ENCODE measurements around the gene MYLK2. TPM values are rescaled to one million over a fixed set of nuclear protein-coding genes. Genes with fewer than 3 reads are reported as not detected.

MYLK2 gene
- total RNA-seq, 8 experiments from 2014 or later: 0.16 to 1.1 (median 0.51) TPM

- 20 to 100% (median 61%) methylated on average over 1 to 9 of the region's 11 CpGs; no CpG with 5 or more reads in 2 of the 10 experiments for whole genome bisulfite sequencing, 10 experiments
- H3K27ac ChIP-seq: no peak overlapping the region
- in situ Hi-C loops (cut with MboI; ENCODE audit: low pct_unique_long_range_greater_than_20kb in 2 of 9, low sequenced_read_pairs in 9 of 9, unreplicated experiment in 9 of 9): loop anchor here in 3 of 9 experiments (10.0 to 25.0 kb wide), 3 partner anchors 103 to 173 kb away; partner anchors contain the start of genes PDRG1 (in 2 of the 3) and XKR7 (in 1 of the 3)
- no peak overlapping the region for H3K4me3 ChIP-seq
- ATAC-seq (replicated peaks in 6 of 8): no peak
- H3K4me1 ChIP-seq (replicated peaks in 1 of 2): peaks cover 4 to 7% of the 10 kb centered on the region in 2 donors
These were observed 32.2 kb downstream of the MYLK2 start for GRCh38 chr20:31851240-31851955.

DNA sequence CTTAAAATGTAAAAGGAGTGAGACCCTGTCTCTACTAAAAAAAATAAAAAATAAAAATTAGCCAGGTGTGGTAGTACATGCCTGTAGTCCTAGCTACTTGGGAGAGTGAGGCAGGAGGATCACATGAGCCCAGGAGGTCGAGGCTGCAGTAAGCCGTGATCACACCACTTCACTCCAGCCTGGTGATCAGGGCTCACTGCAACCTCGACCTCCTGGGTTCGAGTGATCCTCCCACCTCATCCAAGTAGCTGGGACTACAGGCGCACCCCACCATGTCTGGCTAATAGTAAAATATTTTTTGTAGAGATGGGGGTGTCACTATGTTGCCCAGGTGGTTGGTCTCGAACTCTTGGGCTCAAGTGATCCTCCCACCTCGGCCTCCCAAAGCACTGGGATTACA, 34.3 kb downstream of the MYLK2 start:
- Histone ChIP-seq H3K4me3 (no peak overlapping the region), H3K4me1 (replicated peaks in 1 of 2) (peaks cover 4 to 7% of the 10 kb centered on the region in 2 donors), H3K27ac (no peak overlapping the region)
- no peak for ATAC-seq (replicated peaks in 6 of 8)
- WGBS, 10 experiments: 22 to 89% (median 77%) methylated on average over 2 to 7 of the region's 7 CpGs; no CpG with 5 or more reads in 3 of the 10 experiments
- in situ Hi-C loops (cut with MboI; ENCODE audit: low pct_unique_long_range_greater_than_20kb in 2 of 9, low sequenced_read_pairs in 9 of 9, unreplicated experiment in 9 of 9): loop anchor here in 3 of 9 experiments (10.0 to 25.0 kb wide), 3 partner anchors 101 to 171 kb away; partner anchors contain the start of genes PDRG1 (in 2 of the 3) and XKR7 (in 1 of the 3)

GRCh38 chr20:31856516-31856915, 37.4 kb downstream of the MYLK2 start:
- ATAC-seq (replicated peaks in 6 of 8): no peak
- no peak overlapping the region for H3K4me3 ChIP-seq
- in situ Hi-C loops (cut with MboI; ENCODE audit: low pct_unique_long_range_greater_than_20kb in 2 of 9, low sequenced_read_pairs in 9 of 9, unreplicated experiment in 9 of 9): loop anchor here in 3 of 9 experiments (10.0 to 25.0 kb wide), 3 partner anchors 98 to 168 kb away; partner anchors contain the start of genes PDRG1 (in 2 of the 3) and XKR7 (in 1 of the 3)
- peaks cover 15 to 20% of the 10 kb centered on the region in 2 donors for H3K4me1 ChIP-seq (replicated peaks in 1 of 2)
- 0 to 100% (median 55%) methylated on average over 1 to 3 of the region's 3 CpGs; no CpG with 5 or more reads in 2 of the 10 experiments for WGBS, 10 experiments
- H3K27ac ChIP-seq: no peak overlapping the region

- H3K4me1 ChIP-seq (replicated peaks in 1 of 2): peaks cover 16 to 24% of the 10 kb centered on the region in 2 donors
- in situ Hi-C loops (cut with MboI; ENCODE audit: low pct_unique_long_range_greater_than_20kb in 2 of 9, low sequenced_read_pairs in 9 of 9, unreplicated experiment in 9 of 9): loop anchor here in 3 of 9 experiments (10.0 to 25.0 kb wide), 3 partner anchors 97 to 167 kb away; partner anchors contain the start of genes PDRG1 (in 2 of the 3) and XKR7 (in 1 of the 3)
- H3K4me3 ChIP-seq: no peak overlapping the region
- ATAC-seq (replicated peaks in 6 of 8): no peak
- H3K27ac ChIP-seq: no peak overlapping the region
- 0 to 100% (median 83%) methylated on average over 1 to 10 of the region's 15 CpGs; no CpG with 5 or more reads in 2 of the 10 experiments for WGBS, 10 experiments
These were observed 39.0 kb downstream of the MYLK2 start for GRCh38 chr20:31857861-31858759.

GRCh38 chr20:31858760-31859083, 39.6 kb downstream of the MYLK2 start:
- H3K27ac ChIP-seq: no peak overlapping the region
- WGBS, 10 experiments: 20 to 90% (median 83%) methylated on average over 1 to 2 of the region's 3 CpGs; no CpG with 5 or more reads in 6 of the 10 experiments
- H3K4me3 ChIP-seq: no peak overlapping the region
- peaks cover 16 to 24% of the 10 kb centered on the region in 2 donors for H3K4me1 ChIP-seq (replicated peaks in 1 of 2)
- in situ Hi-C loops (cut with MboI; ENCODE audit: low pct_unique_long_range_greater_than_20kb in 2 of 9, low sequenced_read_pairs in 9 of 9, unreplicated experiment in 9 of 9): loop anchor here in 3 of 9 experiments (10.0 to 25.0 kb wide), 3 partner anchors 96 to 166 kb away; partner anchors contain the start of genes PDRG1 (in 2 of the 3) and XKR7 (in 1 of the 3)
- ATAC-seq (replicated peaks in 6 of 8): no peak

DNA sequence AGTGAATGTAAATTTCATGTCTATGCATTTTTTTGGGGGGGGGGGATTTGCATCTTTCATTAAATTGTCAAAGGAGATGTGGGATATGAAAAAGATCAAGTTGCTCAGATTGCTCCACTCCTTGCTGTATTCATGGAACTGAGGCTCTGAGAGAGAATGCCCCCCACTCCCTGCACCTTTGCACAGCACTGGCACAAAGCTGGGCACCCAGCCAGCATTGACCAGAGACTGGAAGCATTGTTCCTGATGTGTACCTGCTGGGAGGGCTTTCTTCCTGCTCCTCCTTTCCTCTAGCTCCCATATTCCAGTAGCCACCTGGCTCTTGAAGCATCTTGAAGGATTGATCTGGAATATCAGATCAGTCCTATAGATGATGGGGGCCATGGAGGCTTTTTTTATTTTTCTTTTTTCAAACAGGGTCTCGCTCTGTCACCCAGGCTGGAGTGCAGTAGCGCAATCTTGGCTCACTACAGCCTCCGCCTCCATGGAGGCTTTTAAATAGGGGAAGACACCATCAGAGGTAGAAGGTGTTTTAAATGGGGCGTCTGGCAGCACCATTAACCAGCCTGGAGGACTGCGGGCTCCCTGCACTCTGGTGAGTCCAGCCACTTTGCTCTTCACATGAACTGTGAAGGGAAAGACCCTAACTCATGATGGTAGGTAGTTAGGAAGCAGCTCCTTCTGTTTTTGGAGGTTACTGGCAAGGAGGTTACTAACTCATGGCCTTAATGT, 40.3 kb downstream of the MYLK2 start:
- in situ Hi-C loops (cut with MboI; ENCODE audit: low pct_unique_long_range_greater_than_20kb in 2 of 9, low sequenced_read_pairs in 9 of 9, unreplicated experiment in 9 of 9): loop anchor here in 3 of 9 experiments (10.0 to 25.0 kb wide), 3 partner anchors 95 to 165 kb away; partner anchors contain the start of genes PDRG1 (in 2 of the 3) and XKR7 (in 1 of the 3)
- Histone ChIP-seq H3K4me1 (replicated peaks in 1 of 2) (peaks cover 16 to 24% of the 10 kb centered on the region in 2 donors), H3K4me3 (no peak overlapping the region), H3K27ac (no peak overlapping the region)
- WGBS, 10 experiments: 23 to 100% (median 76%) methylated on average over 1 to 3 of the region's 5 CpGs; no CpG with 5 or more reads in 6 of the 10 experiments
- no peak for ATAC-seq (replicated peaks in 6 of 8)

GRCh38 chr20:31859998-31860380, 40.8 kb downstream of the MYLK2 start:
- no peak for ATAC-seq (replicated peaks in 6 of 8)
- peak overlapping the region in 1 of 2 donors; percentile 82 for H3K27ac ChIP-seq
- peak overlapping the region in 1 of 5 donors; percentile 45 for H3K4me3 ChIP-seq
- peaks cover 16 to 24% of the 10 kb centered on the region in 2 donors for H3K4me1 ChIP-seq (replicated peaks in 1 of 2)
- 10 to 80% (median 53%) methylated on average over 1 to 6 of the region's 7 CpGs for WGBS, 10 experiments
- in situ Hi-C loops (cut with MboI; ENCODE audit: low pct_unique_long_range_greater_than_20kb in 2 of 9, low sequenced_read_pairs in 9 of 9, unreplicated experiment in 9 of 9): loop anchor here in 3 of 9 experiments (10.0 to 25.0 kb wide), 3 partner anchors 95 to 165 kb away; partner anchors contain the start of genes PDRG1 (in 2 of the 3) and XKR7 (in 1 of the 3)

GRCh38 chr20:31860390-31861134, 41.4 kb downstream of the MYLK2 start:
- WGBS, 10 experiments: 0 to 22% (median 11%) methylated on average over 1 to 4 of the region's 15 CpGs; no CpG with 5 or more reads in 3 of the 10 experiments
- Histone ChIP-seq H3K4me1 (replicated peaks in 1 of 2) (peaks cover 16 to 24% of the 10 kb centered on the region in 2 donors), H3K4me3 (peak overlapping the region; percentile 42 to 61 (median 45)), H3K27ac (peak overlapping the region; percentile 82 to 87)
- in situ Hi-C loops (cut with MboI; ENCODE audit: low pct_unique_long_range_greater_than_20kb in 2 of 9, low sequenced_read_pairs in 9 of 9, unreplicated experiment in 9 of 9): loop anchor here in 1 of 9 experiments (25.0 kb wide), 1 partner anchor 102 kb away; the partner anchor contains the start of genes PDRG1 and XKR7
- ATAC-seq (replicated peaks in 6 of 8): peak in 7 of 8 experiments; percentile 6 to 70 (median 25)

DNA sequence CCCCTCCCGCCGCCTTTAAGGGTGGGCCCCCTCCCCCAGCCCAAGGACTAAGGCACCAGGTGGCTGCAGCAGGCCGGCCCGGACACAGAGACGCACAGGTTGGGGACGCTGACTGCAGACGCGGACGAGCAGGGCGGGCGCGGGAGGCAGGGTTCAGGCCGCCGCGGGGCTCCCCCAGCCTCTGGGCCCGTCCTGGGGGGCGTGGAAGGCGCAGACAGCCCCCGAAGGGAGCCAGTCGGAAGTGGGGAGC, 41.9 kb downstream of the MYLK2 start:
- WGBS, 10 experiments: no CpG with 5 or more reads among the region's 20 CpGs
- Histone ChIP-seq H3K4me1 (replicated peaks in 1 of 2) (peaks cover 16 to 24% of the 10 kb centered on the region in 2 donors), H3K27ac (peak overlapping the region; percentile 82 to 87), H3K4me3 (peak overlapping the region; percentile 42 to 61 (median 45))
- in situ Hi-C loops (cut with MboI; ENCODE audit: low pct_unique_long_range_greater_than_20kb in 2 of 9, low sequenced_read_pairs in 9 of 9, unreplicated experiment in 9 of 9): loop anchor here in 1 of 9 experiments (25.0 kb wide), 1 partner anchor 101 kb away; the partner anchor contains the start of genes PDRG1 and XKR7
- ATAC-seq (replicated peaks in 6 of 8): peak; percentile 29 to 75 (median 71)

GRCh38 chr20:31861385-31862156, 42.4 kb downstream of the MYLK2 start:
- H3K27ac ChIP-seq: peak overlapping the region; percentile 82 to 87
- in situ Hi-C loops (cut with MboI; ENCODE audit: low pct_unique_long_range_greater_than_20kb in 2 of 9, low sequenced_read_pairs in 9 of 9, unreplicated experiment in 9 of 9): loop anchor here in 1 of 9 experiments (25.0 kb wide), 1 partner anchor 101 kb away; the partner anchor contains the start of genes PDRG1 and XKR7

GRCh38 chr20:31862157-31862470, 43.0 kb downstream of the MYLK2 start:
- ATAC-seq (replicated peaks in 6 of 8): no peak
- peaks cover 16 to 24% of the 10 kb centered on the region in 2 donors for H3K4me1 ChIP-seq (replicated peaks in 1 of 2)
- H3K4me3 ChIP-seq: peak overlapping the region in 3 of 5 donors; percentile 42 to 61 (median 45)
- peak overlapping the region; percentile 56 to 82 for H3K27ac ChIP-seq
- WGBS, 10 experiments: 51 to 100% (median 78%) methylated on average over 1 to 4 of the region's 5 CpGs; no CpG with 5 or more reads in 4 of the 10 experiments
- in situ Hi-C loops (cut with MboI; ENCODE audit: low pct_unique_long_range_greater_than_20kb in 2 of 9, low sequenced_read_pairs in 9 of 9, unreplicated experiment in 9 of 9): loop anchor here in 1 of 9 experiments (25.0 kb wide), 1 partner anchor 100 kb away; the partner anchor contains the start of genes PDRG1 and XKR7

More at GRCh38 chr20:31861385-31862156, 42.4 kb downstream of the MYLK2 start:
- 0 to 60% (median 15%) methylated on average over 1 to 8 of the region's 60 CpGs; no CpG with 5 or more reads in 6 of the 10 experiments for WGBS, 10 experiments
- Histone ChIP-seq H3K4me1 (replicated peaks in 1 of 2) (peaks cover 16 to 24% of the 10 kb centered on the region in 2 donors), H3K4me3 (peak overlapping the region; percentile 42 to 61 (median 45))
- ATAC-seq (replicated peaks in 6 of 8): peak; percentile 67 to 94 (median 84)

Data from motor neuron (in vitro differentiated cells).